Measurements from ENCODE around the gene COL6A2. TPM values are rescaled to one million over a fixed set of nuclear protein-coding genes. Genes with fewer than 3 reads are reported as not detected.

The COL6A2 gene
- 0.34 and 0.64 TPM in 2 replicates for total RNA-seq

GRCh38 chr21:46097336-46098293, at the start of gene COL6A2:
COL6A2 (plus strand) TSS chr21:46098112.

GRCh38 chr21:46155514-46156377, 57.8 kb downstream of the COL6A2 start, which contains the start of gene FTCD:
FTCD (minus strand) TSS chr21:46155579; CDS start chr21:46155523, 56 bp downstream.

Other genes with a start within 250 kb of the COL6A2 start
- gene COL6A1, start 116.3 kb upstream of the COL6A2 start, total RNA-seq = 1.0 and 9.1 TPM in 2 replicates
- gene FTCD, start 57.5 kb downstream of the COL6A2 start, total RNA-seq = 0.14 TPM in 1 of 2 replicates, not detected in the other
- gene SPATC1L, start 86.3 kb downstream of the COL6A2 start, total RNA-seq = 6.6 TPM in 1 of 2 replicates, not detected in the other
- 36.6 and 66.9 TPM in 2 replicates for gene LSS, start 130.7 kb downstream of the COL6A2 start, total RNA-seq
- 90.7 and 91.9 TPM in 2 replicates for gene MCM3AP, start 187.5 kb downstream of the COL6A2 start, total RNA-seq
- 6.9 and 17.1 TPM in 2 replicates for gene YBEY, start 188.2 kb downstream of the COL6A2 start, total RNA-seq
- gene C21orf58, start 225.8 kb downstream of the COL6A2 start, total RNA-seq = 0.68 and 1.2 TPM in 2 replicates
- gene PCNT, start 226.0 kb downstream of the COL6A2 start, total RNA-seq = 12.6 and 25.5 TPM in 2 replicates

Data from nasal cavity respiratory epithelium epithelial cell of viscerocranial mucosa (primary cell).